HEK293T (cell line): ENCODE results near the gene GSTM3.

Source experiments
- ARNT ChIP-seq: fragments of 450-650 bp; IDR thresholded peaks from 2 replicates; pipeline ENCODE4 v1.6.1; 2017; ENCODE audit warnings: mild to moderate bottlenecking
- ELF4 ChIP-seq: fragments of 450-650 bp; IDR thresholded peaks from 2 replicates; pipeline ENCODE4 v1.6.1; 2017; ENCODE audit warnings: antibody characterized with exemption
- FOXK2 ChIP-seq: fragments of 450-650 bp; IDR thresholded peaks from 2 replicates; pipeline ENCODE4 v1.6.1; 2016; ENCODE audit warnings: mild to moderate bottlenecking
- FOXM1 ChIP-seq: fragments of 450-650 bp; IDR thresholded peaks from 2 replicates; pipeline ENCODE4 v1.6.1; 2017; ENCODE audit warnings: mild to moderate bottlenecking, borderline replicate concordance
- HDGF ChIP-seq: fragments of 450-650 bp; IDR thresholded peaks from 2 replicates; pipeline ENCODE4 v1.6.1; 2017; ENCODE audit warnings: antibody characterized with exemption, borderline replicate concordance
- NFRKB ChIP-seq: fragments of 450-650 bp; IDR thresholded peaks from 2 replicates; pipeline ENCODE4 v1.6.1; 2016; ENCODE audit warnings: mild to moderate bottlenecking, moderate library complexity
- SP1 ChIP-seq: fragments of 450-650 bp; IDR thresholded peaks from 2 replicates; pipeline ENCODE4 v1.6.1; 2017
- TARDBP ChIP-seq: fragments of 450-650 bp; IDR thresholded peaks from 2 replicates; pipeline ENCODE4 v1.6.1; 2016

DNA sequence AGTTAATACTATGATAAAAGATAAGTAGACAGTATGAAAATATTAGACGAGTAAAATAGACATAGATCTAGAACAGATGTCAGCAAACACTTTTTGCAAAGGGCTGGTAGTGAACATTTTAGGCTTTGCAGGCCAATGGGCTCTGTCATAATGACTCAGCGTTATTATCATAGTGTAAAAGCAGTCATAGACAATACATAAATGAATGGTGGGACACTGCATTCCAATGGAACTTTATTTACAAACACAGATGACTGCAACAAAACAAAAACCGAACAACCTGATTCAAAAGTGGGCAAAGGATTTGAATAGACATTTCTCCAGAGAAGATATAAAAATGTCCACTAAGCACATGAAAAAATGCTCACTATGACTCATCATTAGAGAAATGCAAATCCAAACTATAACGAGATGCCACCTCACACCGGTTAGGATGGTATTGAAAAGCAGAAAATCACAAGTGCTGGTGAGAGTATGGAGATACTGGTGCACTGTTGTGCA, 21.5 kb downstream of the GSTM3 start:
- TF ChIP-seq FOXK2 (no peak), ARNT (no peak), NFRKB (no peak), HDGF (no peak), FOXM1 (no peak), TARDBP (no peak), SP1 (no peak), ELF4 (no peak)
